Neural cell (in vitro differentiated cells): ENCODE measurements around the gene SMIM38.

ENCODE experiments used
- CTCF ChIP-seq: fragments of 450-650 bp; IDR thresholded peaks from 2 replicates; pipeline ENCODE4 v1.5.1; 2014; ENCODE audit warnings: antibody characterized with exemption, mild to moderate bottlenecking, moderate library complexity; ENCODE audit not compliant: poor library complexity, severe bottlenecking
- EZH2 ChIP-seq: fragments of 200-600, 300-800 bp; shearing (Covaris generic), sonication (generic); IDR thresholded peaks from 2 replicates; pipeline ENCODE4 v1.6.1; 2014; ENCODE audit warnings: antibody characterized with exemption, low read length, borderline replicate concordance, mild to moderate bottlenecking; ENCODE audit not compliant: insufficient read depth, poor library complexity, severe bottlenecking
- RAD21 ChIP-seq: fragments of 450-650 bp; conservative IDR thresholded peaks from 2 replicates; pipeline ENCODE4 v1.6.1; 2014; ENCODE audit warnings: antibody characterized with exemption, mild to moderate bottlenecking, moderate library complexity
- REST ChIP-seq: IDR thresholded peaks from 2 replicates; pipeline ENCODE4 v1.6.1; 2012; ENCODE audit warnings: borderline replicate concordance
- SMC3 ChIP-seq: fragments of 450-650 bp; conservative IDR thresholded peaks from 2 replicates; pipeline ENCODE4 v1.6.1; 2014; ENCODE audit warnings: antibody characterized with exemption, mild to moderate bottlenecking, moderate library complexity; ENCODE audit not compliant: poor library complexity

- TF ChIP-seq CTCF (no peak), EZH2 (no peak), RAD21 (no peak), REST (no peak), SMC3 (no peak)
Observed at GRCh38 chr11:69193151-69193550, 37.4 kb downstream of the SMIM38 start.
